H9 (cell line): ENCODE results near the gene CRABP2. TPM values are rescaled to one million over a fixed set of nuclear protein-coding genes. Genes with fewer than 3 reads are reported as not detected.

Experiments used
- DNase-seq: peaks from one replicate; pipeline ENCODE4 v3.0.0-alpha.2; 2017
- H2AFZ ChIP-seq: one replicate; pipeline ENCODE4 v1.6.1; 2013; ENCODE audit warnings: mild to moderate bottlenecking, low read length, control low read depth, moderate library complexity
- H2AK5ac ChIP-seq: 2 replicates; pipeline ENCODE4 v1.6.1; 2013; ENCODE audit warnings: low read length, control low read depth, mixed read lengths; ENCODE audit not compliant: insufficient read length
- H2BK120ac ChIP-seq: one replicate; pipeline ENCODE4 v1.6.1; 2013; ENCODE audit warnings: low read depth, mild to moderate bottlenecking, low read length, control low read depth, inconsistent platforms; ENCODE audit not compliant: poor library complexity, severe bottlenecking
- H2BK12ac ChIP-seq: 2 replicates; pipeline ENCODE4 v1.6.1; 2013; ENCODE audit warnings: low read length, control low read depth, mixed read lengths, low read depth; ENCODE audit not compliant: insufficient read length
- H2BK15ac ChIP-seq: 2 replicates; pipeline ENCODE4 v1.6.1; 2013; ENCODE audit warnings: low read depth, low read length, control low read depth
- H2BK20ac ChIP-seq: one replicate; pipeline ENCODE4 v1.6.1; 2013; ENCODE audit warnings: low read depth, mild to moderate bottlenecking, low read length, control low read depth, inconsistent platforms; ENCODE audit not compliant: poor library complexity, severe bottlenecking
- H2BK5ac ChIP-seq: 2 replicates; pipeline ENCODE4 v1.6.1; 2013; ENCODE audit warnings: low read length, control low read depth, mixed read lengths; ENCODE audit not compliant: insufficient read length
- H3K14ac ChIP-seq: 2 replicates; pipeline ENCODE4 v1.6.1; 2013; ENCODE audit warnings: low read length, control low read depth; ENCODE audit not compliant: insufficient read depth
- H3K18ac ChIP-seq: 2 replicates; pipeline ENCODE4 v1.6.1; 2013; ENCODE audit warnings: low read depth, mild to moderate bottlenecking, mixed read lengths, low read length, control low read depth; ENCODE audit not compliant: insufficient read length
- H3K23ac ChIP-seq: 2 replicates; pipeline ENCODE4 v1.6.1; 2013; ENCODE audit warnings: low read length, control low read depth, mixed read lengths, low read depth; ENCODE audit not compliant: insufficient read length
- H3K23me2 ChIP-seq: 2 replicates; pipeline ENCODE4 v1.6.1; 2013; ENCODE audit warnings: low read depth, mild to moderate bottlenecking, mixed read lengths, low read length, control low read depth; ENCODE audit not compliant: insufficient read length, poor library complexity, severe bottlenecking
- H3K27ac ChIP-seq: 2 replicates; pipeline ENCODE4 v1.5.1; 2013; ENCODE audit warnings: low read length, control low read depth, mixed read lengths, low read depth; ENCODE audit not compliant: insufficient read length
- H3K27me3 ChIP-seq: 2 replicates; pipeline ENCODE4 v1.6.1; 2013; ENCODE audit warnings: low read length, control low read depth, inconsistent platforms; ENCODE audit not compliant: insufficient read depth
- H3K4ac ChIP-seq: 2 replicates; pipeline ENCODE4 v1.6.1; 2013; ENCODE audit warnings: low read depth, mild to moderate bottlenecking, control low read depth, inconsistent platforms, low read length, moderate library complexity
- H3K4me1 ChIP-seq: 2 replicates; pipeline ENCODE4 v1.6.1; 2013; ENCODE audit warnings: low read length, control low read depth, inconsistent platforms; ENCODE audit not compliant: insufficient read depth
- H3K4me2 ChIP-seq: 2 replicates; pipeline ENCODE4 v1.6.1; 2013; ENCODE audit warnings: low read length, control low read depth, mixed read lengths; ENCODE audit not compliant: insufficient read length, insufficient read depth
- H3K56ac ChIP-seq: 2 replicates; pipeline ENCODE4 v1.6.1; 2013; ENCODE audit warnings: low read depth, mild to moderate bottlenecking, mixed read lengths, low read length, control low read depth; ENCODE audit not compliant: insufficient read length
- H3K79me1 ChIP-seq: 2 replicates; pipeline ENCODE4 v1.6.1; 2013; ENCODE audit warnings: low read depth, mild to moderate bottlenecking, moderate library complexity, low read length, control low read depth, inconsistent platforms; ENCODE audit not compliant: insufficient read depth, poor library complexity, severe bottlenecking
- H3K79me2 ChIP-seq: 2 replicates; pipeline ENCODE4 v1.6.1; 2013; ENCODE audit warnings: low read length, control low read depth, inconsistent platforms; ENCODE audit not compliant: insufficient read depth
- H3K9ac ChIP-seq: 2 replicates; pipeline ENCODE4 v1.6.1; 2013; ENCODE audit warnings: low read length, control low read depth, mixed read lengths; ENCODE audit not compliant: insufficient read length; ENCODE audit errors: extremely low read depth
- H3K9me3 ChIP-seq: one replicate; pipeline ENCODE4 v1.6.1; 2013; ENCODE audit warnings: low read depth, low read length, inconsistent platforms; ENCODE audit not compliant: control insufficient read depth
- H3T11ph ChIP-seq: one replicate; pipeline ENCODE4 v1.6.1; 2013; ENCODE audit warnings: mild to moderate bottlenecking, low read length, control low read depth, inconsistent platforms
- H4K20me1 ChIP-seq: one replicate; pipeline ENCODE4 v1.6.1; 2013; ENCODE audit not compliant: control insufficient read depth, insufficient read length, insufficient read depth
- H4K5ac ChIP-seq: 2 replicates; pipeline ENCODE4 v1.6.1; 2013; ENCODE audit warnings: low read depth, mild to moderate bottlenecking, mixed read lengths, low read length, control low read depth; ENCODE audit not compliant: insufficient read length
- H4K8ac ChIP-seq: replicated peaks from 2 replicates; pipeline ENCODE4 v1.6.1; 2013; ENCODE audit warnings: low read length, control low read depth, mixed read lengths, low read depth; ENCODE audit not compliant: insufficient read length
- H4K91ac ChIP-seq: 2 replicates; pipeline ENCODE4 v1.6.1; 2013; ENCODE audit warnings: low read depth, mild to moderate bottlenecking, moderate library complexity, mixed read lengths, low read length, control low read depth; ENCODE audit not compliant: insufficient read length
- H3K27ac Mint-ChIP-seq, 3 experiments: 2 replicates in 2 of 3; 3 replicates in 1 of 3; pipeline ENCODE4 v1.8.0; 2020 to 2021; ENCODE audit warnings: mixed read lengths in 3 of 3, mild to moderate bottlenecking in 1 of 3, moderate library complexity in 1 of 3
- H3K27me3 Mint-ChIP-seq: 2 replicates; pipeline ENCODE4 v1.8.0; 2021; ENCODE audit warnings: low read depth, mild to moderate bottlenecking, moderate library complexity, mixed read lengths
- H3K36me3 Mint-ChIP-seq, 3 experiments: 2 replicates in 2 of 3; 3 replicates in 1 of 3; pipeline ENCODE4 v1.8.0; 2020 to 2021; ENCODE audit warnings: low read depth in 3 of 3, mixed read lengths in 3 of 3; ENCODE audit not compliant: insufficient read depth in 1 of 3
- H3K4me1 Mint-ChIP-seq, 2 experiments: 2 replicates each; pipeline ENCODE4 v1.8.0; 2020; ENCODE audit warnings: mixed read lengths in 2 of 2
- H3K4me3 Mint-ChIP-seq, 2 experiments: 2 replicates in 1 of 2; 3 replicates in 1 of 2; pipeline ENCODE4 v1.8.0; 2020 to 2021; ENCODE audit warnings: mild to moderate bottlenecking in 2 of 2, mixed read lengths in 2 of 2, moderate library complexity in 1 of 2
- H3K9me3 Mint-ChIP-seq, 2 experiments: 2 replicates in 1 of 2; 3 replicates in 1 of 2; pipeline ENCODE4 v1.8.0; 2020; ENCODE audit warnings: mild to moderate bottlenecking in 2 of 2, mixed read lengths in 2 of 2, moderate library complexity in 1 of 2
- CTCF ChIP-seq: fragments of 200-600 bp; sonication (generic); conservative IDR thresholded peaks from 3 replicates; pipeline ENCODE4 v1.8.0; 2021; ENCODE audit warnings: antibody characterized with exemption, mild to moderate bottlenecking
- WGBS: extraction: QIAGEN DNeasy Blood & Tissue Kit; methylation state at CpG from one replicate; pipeline ENCODE4 v1.1.7; 2013; ENCODE audit warnings: missing lambda C conversion rate, low lambda C conversion rate, mixed read lengths; ENCODE audit not compliant: insufficient read length; ENCODE audit errors: extremely low coverage; 5-methylcytosine and 5-hydroxymethylcytosine counted together
- total RNA-seq: library from RNA; stranded (reverse); gene quantifications from 2 replicates; pipeline ENCODE4 v1.2.1, GENCODE V29; 2021

The CRABP2 gene
- total RNA-seq, 1 experiment from 2014 or later = 184 TPM

GRCh38 chr1:156740237-156740740, 34.9 kb upstream of the CRABP2 start:
- H2AFZ ChIP-seq = no peak overlapping the region
- no peak overlapping the region for H2AK5ac ChIP-seq
- H4K91ac ChIP-seq = no peak overlapping the region
- no peak overlapping the region for H2BK12ac ChIP-seq
- no peak for TF ChIP-seq CTCF
- peak overlapping the region; percentile 87 for H3K9ac ChIP-seq
- H2BK20ac ChIP-seq = no peak overlapping the region
- H4K8ac ChIP-seq = no peak overlapping the region
- Mint-ChIP-seq H3K4me1 (peaks cover 18 to 27% of the 10 kb centered on the region in 2 experiments), H3K27ac (peak overlapping the region; percentile 93 to 99 (median 98)), H3K4me3 (peak overlapping the region; percentile 85 to 92), H3K9me3 (no peaks in the 10 kb centered on the region; a peak in 1 of 5 replicates), H3K36me3 (peaks cover 21 to 48% (median 37%) of the 10 kb centered on the region in 3 experiments; a peak in 6 of 7 replicates), H3K27me3 (no peaks in the 10 kb centered on the region)
- no peaks in the 10 kb centered on the region for H3K27me3 ChIP-seq
- H3K23ac ChIP-seq = no peak overlapping the region
- H3K9me3 ChIP-seq = no peaks in the 10 kb centered on the region
- peak overlapping the region; percentile 29 for H3K18ac ChIP-seq
- no peaks in the 10 kb centered on the region for H3K4me1 ChIP-seq
- no peak overlapping the region for H2BK120ac ChIP-seq
- no peak overlapping the region for H2BK15ac ChIP-seq
- DNase-seq = no peak
- no peak overlapping the region for H3K56ac ChIP-seq
- no peaks in the 10 kb centered on the region for H3K79me1 ChIP-seq
- no peak overlapping the region for H2BK5ac ChIP-seq
- H3K79me2 ChIP-seq = no peaks in the 10 kb centered on the region; the same call in 1 of the 2 replicates
- no peak overlapping the region for H4K5ac ChIP-seq
- H3K4ac ChIP-seq = no peak overlapping the region
- H3K23me2 ChIP-seq = peaks cover 5% of the 10 kb centered on the region
- H3T11ph ChIP-seq = no peak overlapping the region
- H3K14ac ChIP-seq = peak overlapping the region; percentile 13
- peak overlapping the region; percentile 18 for H3K27ac ChIP-seq
- no CpG with 5 or more reads among the region's 7 CpGs for WGBS
- H4K20me1 ChIP-seq = no peaks in the 10 kb centered on the region
- H3K4me2 ChIP-seq = peak overlapping the region; percentile 90
